ENCODE results near the gene MLH3.

Gene MLH3

GRCh38 chr14:74984236-74985027 lies 66.8 kb downstream of the MLH3 start:
- TF ChIP-seq MAX (IDR thresholded peaks at IDR 0.05) (no peak), EP300 (IDR thresholded peaks at IDR 0.05; ENCODE audit: borderline replicate concordance) (no peak), FOXM1 (IDR thresholded peaks at IDR 0.05; ENCODE audit: borderline replicate concordance, low read depth) (no peak), REST (IDR thresholded peaks at IDR 0.05; ENCODE audit: low read depth) (no peak), USF1 (IDR thresholded peaks at IDR 0.05) (no peak), CEBPB (IDR thresholded peaks at IDR 0.05) (no peak), CREB1 (IDR thresholded peaks at IDR 0.05; ENCODE audit: low read depth) (no peak), TAF1 (IDR thresholded peaks at IDR 0.05; ENCODE audit: low read depth) (no peak), ZBTB7A (IDR thresholded peaks at IDR 0.05; ENCODE audit: low read depth) (no peak), NFIC (IDR thresholded peaks at IDR 0.05) (no peak)

GRCh38 chr14:74983343-74983742 lies 67.9 kb downstream of the MLH3 start:
- no peak for TF ChIP-seq FOXM1 (IDR thresholded peaks at IDR 0.05; ENCODE audit: borderline replicate concordance, low read depth)

- TF ChIP-seq RAD21 (IDR thresholded peaks at IDR 0.05; ENCODE audit: low read depth), result no peak
- TF ChIP-seq EP300 (IDR thresholded peaks at IDR 0.05; ENCODE audit: borderline replicate concordance), result no peak
- TF ChIP-seq REST (IDR thresholded peaks at IDR 0.05; ENCODE audit: low read depth), result no peak
- TF ChIP-seq ZBTB7A (IDR thresholded peaks at IDR 0.05; ENCODE audit: low read depth), result no peak
- no peak for TF ChIP-seq MAX (IDR thresholded peaks at IDR 0.05)
- TF ChIP-seq CEBPB (IDR thresholded peaks at IDR 0.05), result no peak
- TF ChIP-seq TAF1 (IDR thresholded peaks at IDR 0.05; ENCODE audit: low read depth), result no peak
- no peak for TF ChIP-seq TEAD4 (IDR thresholded peaks at IDR 0.05)
- no peak for TF ChIP-seq USF1 (IDR thresholded peaks at IDR 0.05)
- no peak for TF ChIP-seq NFIC (IDR thresholded peaks at IDR 0.05)
- no peak for TF ChIP-seq CREB1 (IDR thresholded peaks at IDR 0.05; ENCODE audit: low read depth)
- no peak for TF ChIP-seq YY1 (IDR thresholded peaks at IDR 0.05; ENCODE audit: low read depth)
- no peak for TF ChIP-seq EGR1 (IDR thresholded peaks at IDR 0.05)
- TF ChIP-seq FOXM1 (IDR thresholded peaks at IDR 0.05; ENCODE audit: borderline replicate concordance, low read depth), result no peak
Observed at GRCh38 chr14:74982661-74983060, 68.6 kb downstream of the MLH3 start.

GRCh38 chr14:74981833-74982232 lies 69.4 kb downstream of the MLH3 start:
- TF ChIP-seq MAX (IDR thresholded peaks at IDR 0.05), result no peak
- no peak for TF ChIP-seq REST (IDR thresholded peaks at IDR 0.05; ENCODE audit: low read depth)
- TF ChIP-seq EP300 (IDR thresholded peaks at IDR 0.05; ENCODE audit: borderline replicate concordance), result no peak
- no peak for TF ChIP-seq TEAD4 (IDR thresholded peaks at IDR 0.05)
- no peak for TF ChIP-seq NFIC (IDR thresholded peaks at IDR 0.05)
- no peak for TF ChIP-seq RAD21 (IDR thresholded peaks at IDR 0.05; ENCODE audit: low read depth)
- TF ChIP-seq USF1 (IDR thresholded peaks at IDR 0.05), result no peak
- TF ChIP-seq EGR1 (IDR thresholded peaks at IDR 0.05), result no peak

All from Ishikawa (cell line).